Osteoblast (primary cell): ENCODE measurements around the gene CES3. TPM values are rescaled to one million over a fixed set of nuclear protein-coding genes. Genes with fewer than 3 reads are reported as not detected.
"Not testable (repeated sequence)": the region's sequence is repeated elsewhere in the genome, so short reads cannot be mapped to it uniquely, and the experiment has no call there.

ENCODE experiments used
- DNase-seq: peaks from one replicate; pipeline ENCODE4 v3.0.0; 2011; ENCODE audit warnings: low spot score, mixed read lengths; ENCODE audit not compliant: insufficient read length; ENCODE audit errors: missing footprints
- H2AFZ ChIP-seq: 2 replicates; pipeline ENCODE4 v1.6.0; 2011; ENCODE audit warnings: mild to moderate bottlenecking, low read length
- H3K27ac ChIP-seq: 2 replicates; pipeline ENCODE4 v1.5.1; 2011; ENCODE audit warnings: mild to moderate bottlenecking, low read depth, low read length, moderate library complexity
- H3K27me3 ChIP-seq: 2 replicates; pipeline ENCODE4 v1.6.0; 2012; ENCODE audit warnings: mild to moderate bottlenecking, control low read depth, inconsistent platforms, low read length, moderate library complexity; ENCODE audit not compliant: insufficient read depth
- H3K36me3 ChIP-seq: 2 replicates; pipeline ENCODE4 v1.5.1; 2011; ENCODE audit warnings: mild to moderate bottlenecking, low read length, control low read depth, moderate library complexity; ENCODE audit not compliant: insufficient read depth
- H3K4me1 ChIP-seq: 2 replicates; pipeline ENCODE4 v1.5.1; 2011; ENCODE audit warnings: mild to moderate bottlenecking, low read length, control low read depth, moderate library complexity; ENCODE audit not compliant: insufficient read depth
- H3K4me2 ChIP-seq: 2 replicates; pipeline ENCODE4 v1.6.0; 2011; ENCODE audit warnings: mild to moderate bottlenecking, low read length; ENCODE audit not compliant: insufficient read depth
- H3K4me3 ChIP-seq: fragments of 200-600 bp; sonication (generic); 3 replicates; pipeline ENCODE4 v1.5.1; 2012; ENCODE audit warnings: mild to moderate bottlenecking, low read length, inconsistent platforms; ENCODE audit not compliant: insufficient read depth
- H3K79me2 ChIP-seq: 2 replicates; pipeline ENCODE4 v1.6.0; 2012; ENCODE audit warnings: mild to moderate bottlenecking, low read length, control low read depth, inconsistent platforms; ENCODE audit not compliant: insufficient read depth
- H3K9me3 ChIP-seq: 2 replicates; pipeline ENCODE4 v1.5.1; 2011; ENCODE audit warnings: low read depth, low read length, control low read depth
- H4K20me1 ChIP-seq: 2 replicates; pipeline ENCODE4 v1.6.0; 2012; ENCODE audit warnings: mild to moderate bottlenecking, low read length, control low read depth; ENCODE audit not compliant: insufficient read depth
- CTCF ChIP-seq: IDR thresholded peaks from 2 replicates; pipeline ENCODE4 v1.5.1; 2011; ENCODE audit warnings: mild to moderate bottlenecking, low read depth, low read length, moderate library complexity; ENCODE audit errors: extremely low read depth
- total RNA-seq: library from RNA; depleted of rRNA; stranded (reverse); fragments of >200 nt; gene quantifications from 2 replicates; pipeline ENCODE4 v1.2.3, GENCODE V29; 2012

The CES3 gene
- total RNA-seq, 1 donor, result not detected

- TF ChIP-seq CTCF, result no peak
- Histone ChIP-seq H3K36me3 (peaks cover 50% of the 10 kb centered on the region), H3K4me1 (peaks cover 5% of the 10 kb centered on the region), H3K27me3 (no peaks in the 10 kb centered on the region), H3K4me2 (no peak overlapping the region), H4K20me1 (peaks cover 13% of the 10 kb centered on the region), H3K27ac (no peak overlapping the region), H3K4me3 (no peak overlapping the region), H2AFZ (no peak overlapping the region), H3K9me3 (no peaks in the 10 kb centered on the region), H3K79me2 (peaks cover 4% of the 10 kb centered on the region)
- DNase-seq, result peak; percentile 68
These were observed 17.5 kb upstream of the CES3 start for GRCh38 chr16:66943426-66944053.

GRCh38 chr16:66944054-66944441 is 17.0 kb upstream of the CES3 start:
- Histone ChIP-seq H3K36me3 (peaks cover 47% of the 10 kb centered on the region), H3K79me2 (peaks cover under 1% of the 10 kb centered on the region)

GRCh38 chr16:66944971-66945370 is 16.1 kb upstream of the CES3 start:
- H3K79me2 ChIP-seq, H3K9me3 ChIP-seq, H3K4me2 ChIP-seq, H2AFZ ChIP-seq, H3K27ac ChIP-seq, H3K4me3 ChIP-seq, H3K4me1 ChIP-seq: not testable (repeated sequence)
- H3K27me3 ChIP-seq, result peaks cover 12% of the 10 kb centered on the region
- H3K36me3 ChIP-seq, result peaks cover 39% of the 10 kb centered on the region
- DNase-seq, result peak; percentile 30
- H4K20me1 ChIP-seq, result peaks cover 13% of the 10 kb centered on the region

More at GRCh38 chr16:66944054-66944441, 17.0 kb upstream of the CES3 start:
- Histone ChIP-seq H3K27me3 (peaks cover 3% of the 10 kb centered on the region), H4K20me1 (peaks cover 13% of the 10 kb centered on the region), H3K4me1 (peaks cover 5% of the 10 kb centered on the region), H2AFZ (no peak overlapping the region), H3K4me2 (no peak overlapping the region), H3K4me3 (no peak overlapping the region), H3K9me3 (no peaks in the 10 kb centered on the region), H3K27ac (no peak overlapping the region)
- no peak for TF ChIP-seq CTCF
- DNase-seq, result no peak

DNA sequence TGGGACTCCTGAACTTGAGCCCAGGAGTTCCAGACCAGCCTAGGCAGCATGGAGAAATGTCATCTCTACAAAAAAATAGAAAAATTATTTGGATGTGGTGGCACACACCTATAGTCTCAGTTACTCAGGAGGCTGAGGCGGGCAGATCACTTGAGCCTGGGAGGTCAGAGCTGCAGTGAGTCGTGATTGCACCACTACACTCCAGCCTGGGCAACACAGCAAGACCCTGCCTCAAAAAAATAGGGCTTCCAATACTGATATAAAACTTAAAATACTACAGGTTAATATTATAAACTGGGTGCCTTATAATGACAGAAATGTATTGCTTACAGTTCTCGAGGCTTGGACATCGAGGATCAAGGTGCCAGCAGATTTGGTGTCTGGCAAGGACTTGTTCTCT is 15.1 kb upstream of the CES3 start:
- Histone ChIP-seq H3K27me3 (peaks cover 15% of the 10 kb centered on the region), H3K4me3 (no peak overlapping the region), H3K79me2 (no peaks in the 10 kb centered on the region), H3K4me1 (peaks cover 5% of the 10 kb centered on the region), H4K20me1 (peaks cover 5% of the 10 kb centered on the region), H3K4me2 (no peak overlapping the region), H3K27ac (no peak overlapping the region), H3K9me3 (no peaks in the 10 kb centered on the region), H3K36me3 (peaks cover 29% of the 10 kb centered on the region), H2AFZ (no peak overlapping the region)
- no peak for DNase-seq
- no peak for TF ChIP-seq CTCF
